Natural killer cell (primary cell): ENCODE data around the gene DENND1C. TPM values are rescaled to one million over a fixed set of nuclear protein-coding genes. Genes with fewer than 3 reads are reported as not detected.
A peak's percentile ranks its signal among the peaks of the same experiment; 100 is the strongest.

Source experiments
- ATAC-seq, 3 donors: fragments of 150-1000 bp in 2 of 3; fragments of 200-7000 bp in 1 of 3; cut with Tn5 transposase; 1 replicate in 1 of 3; 2 replicates in 2 of 3; pipeline ENCODE4 v1.10.0; 2021; ENCODE audit warnings: mild to moderate bottlenecking in 2 of 3, moderate library complexity in 2 of 3
- DNase-seq, 2 donors: peaks; one replicate each; pipeline versions ENCODE4 v3.0.0 to v3.0.0-alpha.2; 2013 to 2021; ENCODE audit warnings: mixed read lengths in 1 of 2
- H3K27ac ChIP-seq: one replicate; pipeline ENCODE4 v1.5.1; 2013; ENCODE audit warnings: mild to moderate bottlenecking, low read length
- H3K27me3 ChIP-seq: one replicate; pipeline ENCODE4 v1.6.1; 2013; ENCODE audit warnings: low read length; ENCODE audit not compliant: control insufficient read depth, insufficient read depth
- H3K36me3 ChIP-seq: one replicate; pipeline ENCODE4 v1.6.1; 2013; ENCODE audit warnings: low read length; ENCODE audit not compliant: control insufficient read depth, insufficient read depth
- H3K4me1 ChIP-seq: one replicate; pipeline ENCODE4 v1.6.1; 2013; ENCODE audit warnings: low read length; ENCODE audit not compliant: control insufficient read depth, insufficient read depth
- H3K4me3 ChIP-seq: one replicate; pipeline ENCODE4 v1.5.1; 2013; ENCODE audit warnings: low read length
- H3K9me3 ChIP-seq: one replicate; pipeline ENCODE4 v1.6.1; 2013; ENCODE audit warnings: low read length; ENCODE audit not compliant: control insufficient read depth, insufficient read depth
- H3K27ac Mint-ChIP-seq, 2 donors: one replicate each; pipeline ENCODE4 v1.8.0; 2022; ENCODE audit warnings: mild to moderate bottlenecking in 2 of 2, mixed read lengths in 2 of 2, moderate library complexity in 1 of 2
- H3K27me3 Mint-ChIP-seq, 2 donors: one replicate each; pipeline ENCODE4 v1.8.0; 2022; ENCODE audit warnings: low read depth in 2 of 2, mixed read lengths in 2 of 2
- H3K36me3 Mint-ChIP-seq: one replicate; pipeline ENCODE4 v1.8.0; 2022; ENCODE audit warnings: mixed read lengths
- H3K4me1 Mint-ChIP-seq, 2 donors: one replicate each; pipeline ENCODE4 v1.8.0; 2022; ENCODE audit warnings: mixed read lengths in 2 of 2
- H3K4me3 Mint-ChIP-seq: one replicate; pipeline ENCODE4 v1.8.0; 2022; ENCODE audit warnings: mild to moderate bottlenecking, moderate library complexity, mixed read lengths
- H3K9me3 Mint-ChIP-seq, 2 donors: one replicate each; pipeline ENCODE4 v1.8.0; 2022; ENCODE audit warnings: mixed read lengths in 2 of 2
- CTCF ChIP-seq: fragments of 200-600 bp; IDR thresholded peaks from one replicate; pipeline ENCODE4 v1.8.0; 2022; ENCODE audit warnings: antibody characterized with exemption
- WGBS: methylation state at CpG from one replicate; pipeline ENCODE4 v1.1.7; 2013; ENCODE audit warnings: missing lambda C conversion rate; ENCODE audit not compliant: insufficient coverage; 5-methylcytosine and 5-hydroxymethylcytosine counted together
- intact Hi-C: fragments of 100-400 bp; cut with micrococcal nuclease; formaldehyde crosslinking; loops from one replicate; pipeline ENCODE4 v1.14.2; 2022
- total RNA-seq, 4 donors: library from RNA; stranded (reverse); fragments of 120-200 nt in 1 of 4; gene quantifications; one replicate each; pipeline versions ENCODE4 v1.2.3 to v1.2.4, GENCODE V29; 2013 to 2022

The DENND1C gene
- total RNA-seq, 3 donors from 2014 or later (not counting 1 experiment from before 2014, with no cell fraction given): 175 to 197 (median 188) TPM

- DNase-seq (no peak), ATAC-seq (no peak)
- H3K4me1 ChIP-seq: peaks cover 17% of the 10 kb centered on the region
- peaks cover 8 to 27% of the 10 kb centered on the region in 2 donors for H3K4me1 Mint-ChIP-seq
- no peaks in the 10 kb centered on the region for H3K9me3 Mint-ChIP-seq
- no peaks in the 10 kb centered on the region for H3K36me3 Mint-ChIP-seq
- peaks cover 16% of the 10 kb centered on the region for H3K36me3 ChIP-seq
- peaks cover 6% of the 10 kb centered on the region for H3K27me3 ChIP-seq
- H3K9me3 ChIP-seq: no peaks in the 10 kb centered on the region
- 78% methylated on average over 9 of the region's 9 CpGs for WGBS
- no peak overlapping the region for H3K4me3 ChIP-seq
- H3K27ac ChIP-seq: no peak overlapping the region
- peak overlapping the region in 1 of 2 donors; percentile 7 for H3K27ac Mint-ChIP-seq
- H3K4me3 Mint-ChIP-seq: no peak overlapping the region
- intact Hi-C loops: no loop called here
- H3K27me3 Mint-ChIP-seq: peaks cover 0 to 4% of the 10 kb centered on the region in 2 donors
- TF ChIP-seq CTCF: no peak
These were observed 16.6 kb downstream of the DENND1C start for GRCh38 chr19:6465006-6465405.

- H3K9me3 Mint-ChIP-seq: no peaks in the 10 kb centered on the region
- no peak within 1 kb of the TSS for H3K27ac ChIP-seq
- ATAC-seq (no peak), DNase-seq (peak in 1 of 2 donors; percentile 70)
- peaks cover 22% of the 10 kb centered on the region for H3K4me1 ChIP-seq
- H3K27me3 ChIP-seq: peaks cover 6% of the 10 kb centered on the region
- TF ChIP-seq CTCF: no peak
- H3K9me3 ChIP-seq: no peaks in the 10 kb centered on the region
- WGBS: 14% methylated on average over 65 of the region's 65 CpGs
- no peak within 1 kb of the TSS for H3K4me3 Mint-ChIP-seq
- peaks cover 11 to 30% of the 10 kb centered on the region in 2 donors for H3K4me1 Mint-ChIP-seq
- no peaks in the 10 kb centered on the region for H3K36me3 Mint-ChIP-seq
- peak within 1 kb of the TSS in 1 of 2 donors; percentile 7 for H3K27ac Mint-ChIP-seq
- peaks cover 9% of the 10 kb centered on the region for H3K36me3 ChIP-seq
- H3K27me3 Mint-ChIP-seq: peaks cover 0 to 4% of the 10 kb centered on the region in 2 donors
- H3K4me3 ChIP-seq: no peak within 1 kb of the TSS
- intact Hi-C loops: no loop called here
These were observed 17.3 kb downstream of the DENND1C start, which contains the start of gene CRB3 for GRCh38 chr19:6464070-6464873. Gene CRB3 (plus strand): TSS chr19:6464271. CDS start chr19:6464702, 431 bp downstream.

- peak; percentile 83 to 91 (median 87) for ATAC-seq
- Histone ChIP-seq H3K9me3 (no peaks in the 10 kb centered on the region), H3K4me1 (peaks cover 30% of the 10 kb centered on the region), H3K27ac (peak overlapping the region; percentile 81), H3K36me3 (no peaks in the 10 kb centered on the region), H3K27me3 (peaks cover 6% of the 10 kb centered on the region), H3K4me3 (peak overlapping the region; percentile 71)
- Mint-ChIP-seq H3K27me3 (peaks cover 0 to 6% of the 10 kb centered on the region in 2 donors), H3K4me3 (peak overlapping the region; percentile 99), H3K4me1 (peaks cover 18 to 27% of the 10 kb centered on the region in 2 donors), H3K36me3 (no peaks in the 10 kb centered on the region), H3K27ac (peak overlapping the region; percentile 91 to 95), H3K9me3 (no peaks in the 10 kb centered on the region)
- peak; percentile 72 for TF ChIP-seq CTCF
- intact Hi-C loops: loop anchor here (1.0 to 2.0 kb wide), 3 partner anchors 21 to 403 kb away; partner anchors contain the start of gene DENND1C
- DNase-seq: peak; percentile 92 to 97
- WGBS: under 1% methylated on average over 57 of the region's 57 CpGs
These were observed 21.3 kb downstream of the DENND1C start for GRCh38 chr19:6460099-6460884.
